ENCODE measurements around the gene MICAL3.
"Not testable (repeated sequence)": the region's sequence is repeated elsewhere in the genome, so short reads cannot be mapped to it uniquely, and the experiment has no call there.

The MICAL3 gene

DNA sequence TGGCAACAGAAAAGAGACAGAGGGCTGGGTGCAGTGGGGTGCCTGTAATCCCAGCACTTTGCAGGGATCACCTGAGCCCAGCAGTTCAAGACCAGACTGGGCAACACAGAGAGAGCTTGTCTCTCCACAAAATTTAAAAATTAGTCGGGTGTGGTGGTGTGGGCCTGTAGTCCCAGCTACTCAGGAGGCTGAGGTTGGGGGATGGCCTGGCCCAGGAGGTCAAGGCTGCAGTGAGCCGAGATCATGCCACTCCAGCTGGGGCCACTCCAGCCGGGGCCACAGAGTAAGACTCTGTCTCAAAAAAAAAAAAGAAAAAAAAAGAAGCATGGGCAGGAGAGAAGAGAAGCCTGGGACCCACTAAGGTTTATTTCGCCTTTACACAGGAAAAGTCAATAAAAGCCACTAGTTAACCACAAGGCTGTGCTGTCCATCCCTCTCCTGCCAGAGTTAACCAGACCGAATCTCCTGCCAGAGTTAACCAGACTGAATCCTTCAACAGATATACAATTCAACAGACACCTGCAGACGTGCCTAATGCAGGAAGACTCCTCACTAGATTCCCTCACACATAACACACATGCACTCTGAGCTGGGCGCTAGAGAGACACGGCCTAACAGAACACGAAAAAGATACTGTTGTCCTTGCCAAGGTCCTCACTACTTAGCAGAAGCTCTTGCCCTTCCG lies 29.8 kb downstream of the MICAL3 start:
- FAIRE-seq = no peak

DNA sequence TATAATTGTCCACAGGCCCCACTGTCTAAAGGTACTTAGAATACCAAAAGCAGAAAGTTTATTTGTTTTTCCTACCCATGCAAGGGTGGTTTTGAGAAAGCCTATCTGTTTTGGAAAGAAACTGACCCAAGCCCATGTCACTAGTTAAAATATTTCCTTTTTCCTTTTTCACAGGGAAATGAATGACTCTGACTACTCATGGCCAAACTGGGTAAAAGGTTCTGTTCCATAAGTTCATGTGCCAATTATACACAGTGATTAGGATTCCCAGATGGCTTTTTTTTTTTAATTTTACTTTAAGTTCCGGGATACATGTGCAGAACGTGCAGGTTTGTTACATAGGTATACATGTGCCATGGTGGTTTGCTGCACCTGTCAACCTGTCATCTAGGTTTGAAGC lies 31.4 kb downstream of the MICAL3 start:
- FAIRE-seq = not testable (repeated sequence)

DNA sequence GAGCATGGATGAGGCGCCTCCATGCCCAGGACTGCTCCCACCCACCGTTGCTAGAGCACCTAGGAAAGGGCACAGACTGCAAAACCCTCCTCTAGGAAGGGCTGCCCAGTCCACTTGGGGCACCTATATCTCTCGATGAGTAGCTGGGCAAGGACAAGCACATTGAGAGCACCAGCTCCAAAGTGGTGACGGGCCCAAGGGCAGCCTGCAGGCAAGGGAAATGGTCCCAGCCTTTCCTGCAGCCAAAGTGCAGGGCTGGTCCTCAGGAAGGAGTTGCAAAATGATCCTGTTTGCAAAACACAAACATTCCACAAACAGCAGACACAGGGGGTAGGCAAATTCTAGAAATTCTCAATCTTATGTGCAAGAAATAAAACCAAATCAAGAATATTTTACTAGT lies 32.4 kb downstream of the MICAL3 start:
- not testable (repeated sequence) for FAIRE-seq

DNA sequence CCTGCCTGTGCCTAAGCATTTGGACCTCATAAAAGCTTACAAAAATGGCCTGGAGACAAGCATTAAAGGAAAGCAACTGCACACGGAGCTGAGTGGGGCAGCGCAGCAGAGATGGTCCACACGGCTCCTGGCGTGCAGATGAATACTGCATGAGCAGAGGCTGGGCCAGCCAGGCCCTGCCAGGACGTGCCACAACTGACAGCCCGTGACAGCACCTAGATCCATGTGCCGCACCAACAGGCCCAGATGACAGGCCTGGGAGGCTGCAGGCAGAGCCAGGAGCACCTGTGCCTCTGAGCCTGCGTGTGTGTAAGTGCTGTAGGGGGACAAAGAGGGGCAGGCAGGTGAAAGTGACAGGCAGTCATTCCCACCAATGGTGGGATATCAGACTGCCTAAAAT lies 33.4 kb downstream of the MICAL3 start:
- FAIRE-seq = no peak

DNA sequence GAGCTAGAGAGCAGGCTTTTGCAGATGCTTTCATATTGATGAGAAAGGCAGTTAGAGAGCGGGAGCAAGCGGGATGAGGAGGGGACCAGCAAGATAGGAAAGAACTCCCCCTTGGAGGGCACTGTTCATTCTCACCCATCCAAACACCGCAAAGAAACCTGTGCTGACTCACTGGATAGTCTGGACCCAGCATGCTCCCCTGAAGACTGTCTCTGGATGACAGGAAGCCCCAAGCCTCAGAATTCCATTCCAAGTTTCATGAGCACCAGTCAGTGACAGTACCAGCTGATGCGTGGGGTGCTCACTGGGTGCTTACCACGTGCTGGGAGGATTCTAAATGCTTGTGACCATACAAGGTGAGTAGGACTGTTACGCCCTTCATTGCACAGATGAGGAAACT lies 34.2 kb downstream of the MICAL3 start:
- no peak for FAIRE-seq

DNA sequence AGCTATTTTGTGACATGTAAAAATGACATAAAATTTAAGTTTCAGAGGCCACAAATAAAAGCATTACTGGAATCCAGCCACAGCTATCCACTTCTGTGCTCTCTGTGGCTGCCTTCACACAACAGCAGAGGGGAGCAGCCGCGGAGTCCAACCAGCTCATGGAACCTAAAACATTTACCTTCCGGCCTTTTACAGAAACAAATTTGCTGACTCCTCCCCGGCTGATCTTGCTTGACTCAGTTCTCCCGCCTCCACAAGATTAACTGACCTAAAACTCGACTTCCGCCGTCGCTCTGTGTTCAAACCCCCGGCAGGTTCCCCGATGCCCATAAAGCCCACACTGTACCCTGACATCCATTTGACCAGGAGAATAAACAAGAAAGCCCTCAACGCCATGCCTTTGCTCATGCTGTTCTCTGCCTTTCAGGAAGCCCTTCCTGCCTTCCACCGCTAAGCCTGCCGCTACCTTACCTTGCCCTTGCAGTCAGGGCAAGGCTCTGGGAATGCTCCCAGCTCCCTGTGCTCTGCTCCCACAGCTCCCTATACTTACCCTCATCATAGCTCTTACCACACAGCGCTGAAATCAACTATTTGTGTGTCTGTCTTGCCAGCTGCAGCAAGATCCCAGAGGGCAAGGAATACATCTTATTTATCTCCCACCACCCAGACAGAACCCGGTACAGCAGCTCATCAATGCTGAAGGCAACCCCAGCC lies 35.4 kb downstream of the MICAL3 start:
- FAIRE-seq = no peak

DNA sequence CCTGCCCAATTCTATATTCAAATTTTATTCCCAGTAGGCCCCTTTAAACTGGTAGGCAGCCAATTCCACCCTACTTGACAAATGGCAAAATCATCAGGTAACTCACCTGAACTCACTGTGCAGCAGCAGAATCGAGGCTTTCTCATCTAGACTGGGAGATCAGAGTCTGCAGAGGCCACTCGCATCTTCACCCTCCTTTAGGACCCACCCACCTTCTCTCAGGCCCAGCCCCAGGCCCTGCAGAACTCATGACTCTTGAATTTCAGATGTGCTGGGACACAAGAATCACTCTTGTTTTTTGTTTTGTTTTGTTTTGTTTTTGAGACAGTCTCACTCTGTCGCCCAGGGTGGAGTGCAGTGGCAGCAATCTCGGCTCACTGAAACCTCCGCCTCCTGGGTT lies 38.8 kb downstream of the MICAL3 start:
- FAIRE-seq = no peak

DNA sequence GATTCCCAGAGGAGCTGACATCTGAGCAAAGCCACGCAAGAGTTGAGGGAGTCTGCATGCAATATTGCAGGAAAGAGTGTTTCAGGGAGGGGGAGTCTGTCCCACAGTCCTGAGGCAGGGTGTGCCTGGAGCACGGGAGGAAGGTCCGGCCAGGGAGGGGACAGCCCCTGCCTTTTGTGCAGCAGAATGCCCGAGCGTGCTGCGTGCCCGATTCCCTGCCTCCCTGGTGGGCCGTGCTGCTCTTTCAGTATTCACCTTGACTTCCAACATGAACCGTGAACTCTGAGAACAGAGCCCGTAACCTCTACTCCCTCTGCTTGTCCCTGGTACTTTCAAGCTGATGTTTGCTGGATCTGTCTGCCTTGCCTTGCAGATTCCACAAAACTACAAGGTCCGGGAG lies 39.3 kb downstream of the MICAL3 start:
- FAIRE-seq = not testable (repeated sequence)

DNA sequence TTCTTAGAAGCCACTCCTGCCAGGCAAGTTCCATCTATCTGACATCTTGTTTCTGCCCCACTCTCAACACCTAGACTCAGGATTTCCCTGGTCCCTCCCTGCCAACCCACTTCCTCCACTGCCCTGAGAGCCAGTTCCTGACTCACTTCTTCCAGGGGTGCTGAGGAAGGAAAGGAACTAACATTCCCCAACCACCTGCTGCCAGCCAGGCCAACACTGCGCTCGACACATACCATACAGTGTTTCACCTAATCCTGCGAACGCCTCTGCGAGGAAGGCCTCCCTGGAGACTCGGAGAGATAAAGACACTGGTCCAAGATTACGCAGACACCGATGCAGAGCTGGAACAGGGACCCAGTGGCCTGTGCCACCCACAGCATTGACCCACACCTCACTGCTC lies 40.2 kb downstream of the MICAL3 start:
- FAIRE-seq = no peak

DNA sequence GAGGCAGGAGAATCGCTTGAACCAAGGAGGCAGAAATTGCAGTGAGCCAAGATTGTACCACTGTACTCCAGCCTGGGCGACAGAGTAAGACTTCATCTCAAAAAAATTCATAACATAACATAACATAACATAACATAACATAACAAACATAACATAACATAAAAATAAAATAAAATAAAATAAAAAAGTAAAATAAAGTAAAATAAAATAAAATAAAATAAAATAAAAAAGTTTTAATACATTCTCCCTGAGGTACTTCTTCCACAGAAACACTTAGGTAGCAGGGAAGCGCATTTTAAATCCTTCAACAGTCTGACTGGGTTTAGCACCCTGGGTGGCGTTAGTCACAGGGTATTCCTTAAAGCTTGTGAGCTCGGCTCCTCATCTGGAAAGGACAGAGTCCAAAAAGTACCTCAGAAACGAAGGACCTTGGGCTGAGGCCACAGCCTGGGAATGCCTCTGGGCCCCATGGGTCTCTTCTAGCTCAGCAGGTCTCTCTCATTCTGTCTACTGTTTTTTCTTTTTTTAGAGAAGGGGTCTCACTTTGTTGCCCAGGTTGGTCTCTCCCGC lies 41.7 kb downstream of the MICAL3 start:
- FAIRE-seq = no peak

DNA sequence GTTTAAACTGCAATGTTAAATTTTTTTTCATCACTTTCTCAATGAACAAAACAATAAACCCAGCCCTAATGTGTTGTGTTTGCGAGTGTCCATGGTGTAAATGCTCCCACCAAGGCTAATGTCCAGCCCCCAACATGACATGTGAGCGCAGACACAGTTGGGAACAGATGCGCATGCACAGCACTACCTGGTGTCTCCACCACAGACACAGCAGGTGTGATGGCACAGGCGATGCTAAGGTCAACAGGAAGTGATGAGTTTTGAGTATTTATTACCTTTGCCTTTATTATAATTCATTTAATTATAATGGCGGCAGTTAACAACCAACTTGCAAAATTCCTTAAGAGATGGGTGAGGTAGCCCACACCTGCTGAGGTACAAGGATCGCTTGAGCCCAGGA lies 42.9 kb downstream of the MICAL3 start:
- FAIRE-seq = no peak

DNA sequence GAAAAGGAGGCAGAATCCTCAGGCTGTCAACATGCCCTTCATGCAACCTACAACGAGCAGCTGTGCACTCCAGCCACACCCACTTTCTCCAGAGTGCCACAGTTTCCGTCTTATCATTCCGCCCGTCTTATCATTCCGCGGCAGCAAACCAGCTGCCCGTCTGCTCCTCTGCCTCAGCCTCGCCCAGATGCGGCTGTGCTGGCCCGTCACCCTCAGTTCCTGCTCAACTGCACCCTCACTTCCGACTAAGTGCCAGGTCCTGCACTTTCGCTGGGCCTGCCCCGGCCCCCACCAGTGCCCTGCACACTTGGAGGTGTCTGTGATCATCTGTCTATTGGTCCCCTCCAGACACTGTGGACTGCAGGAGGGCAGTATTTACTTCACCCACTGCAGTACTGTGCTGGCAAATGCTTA lies 43.7 kb downstream of the MICAL3 start:
- FAIRE-seq = no peak

DNA sequence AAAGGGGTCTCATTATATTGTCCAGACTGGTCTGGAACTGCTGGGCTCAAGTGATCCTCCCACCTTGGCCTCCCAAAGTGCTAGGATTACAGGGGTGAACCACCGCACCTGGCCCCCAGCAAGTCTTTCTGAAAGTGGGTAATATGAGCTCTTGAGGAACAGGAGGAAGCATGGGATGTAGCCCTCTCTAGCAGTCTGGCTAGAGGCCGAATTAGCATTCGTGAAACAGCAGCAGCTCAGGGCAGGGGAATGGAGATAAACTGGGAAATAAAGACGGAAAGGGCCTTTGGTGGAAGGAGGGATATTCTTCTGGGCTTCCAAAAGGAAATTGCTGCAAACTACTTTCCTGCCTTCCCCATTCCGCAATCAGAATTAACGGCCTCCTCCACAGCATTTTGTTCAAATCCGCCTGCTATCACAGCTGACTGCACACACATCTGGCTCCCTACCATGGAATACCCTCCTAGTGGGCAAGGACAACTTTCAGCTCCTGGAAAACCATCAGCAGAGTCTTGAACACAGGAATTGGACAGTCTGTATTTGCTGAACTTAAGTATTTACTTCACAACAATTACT lies 44.3 kb downstream of the MICAL3 start:
- no peak for FAIRE-seq

DNA sequence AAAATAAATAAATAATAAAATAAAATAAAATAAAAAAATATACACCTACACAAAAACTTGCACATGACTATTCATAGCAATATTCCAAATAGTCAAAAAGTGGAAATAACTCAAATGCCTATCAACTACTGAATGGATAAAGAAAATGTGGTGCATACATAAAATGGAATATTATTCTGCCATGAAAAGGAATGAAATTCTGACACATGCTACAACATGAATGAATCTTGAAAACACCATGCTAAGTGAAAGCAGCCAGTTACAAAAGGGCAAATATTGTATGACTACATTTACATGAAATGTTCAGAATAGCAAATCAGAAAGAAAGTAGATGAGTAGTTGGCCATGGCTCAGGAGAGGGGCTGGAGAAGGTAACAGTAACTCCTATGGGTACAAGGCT lies 46.3 kb downstream of the MICAL3 start:
- FAIRE-seq = no peak

DNA sequence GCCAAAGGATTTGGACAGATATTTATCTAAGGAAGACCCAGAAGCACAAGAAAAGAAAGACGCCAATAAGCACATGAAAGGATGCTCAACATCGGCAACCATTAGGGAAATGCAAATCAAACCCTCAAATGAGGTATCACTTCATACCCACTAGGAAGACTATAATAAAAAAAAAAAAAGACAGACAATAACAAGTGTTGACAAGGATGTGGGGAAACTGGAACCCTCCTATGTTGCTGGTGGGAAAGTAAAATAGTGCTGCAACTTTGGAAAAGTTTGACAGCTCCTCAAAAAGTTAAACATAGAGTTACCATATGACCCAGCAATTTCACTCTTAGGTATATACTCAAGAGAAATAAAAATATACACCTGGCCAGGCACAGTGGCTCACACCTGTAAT lies 47.0 kb downstream of the MICAL3 start:
- no peak for FAIRE-seq

DNA sequence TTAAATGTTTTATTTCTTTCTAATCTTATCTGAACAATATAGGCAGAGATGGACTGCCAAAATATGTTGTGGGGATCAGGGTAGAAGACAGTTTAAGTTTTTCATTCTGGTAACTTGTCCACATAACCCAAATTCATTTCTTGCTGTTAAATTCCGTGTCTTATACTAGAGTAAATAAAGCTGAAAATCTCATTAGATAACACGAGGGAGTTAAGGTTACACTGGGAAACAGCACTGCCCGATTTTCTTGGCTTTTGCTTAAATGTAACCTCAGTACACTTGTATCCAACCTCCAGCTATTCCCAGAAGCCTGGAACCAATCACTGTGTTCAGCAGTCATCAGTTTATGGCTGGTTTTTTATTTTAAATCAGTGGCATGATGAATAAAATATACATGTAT lies 48.2 kb downstream of the MICAL3 start:
- FAIRE-seq = no peak

DNA sequence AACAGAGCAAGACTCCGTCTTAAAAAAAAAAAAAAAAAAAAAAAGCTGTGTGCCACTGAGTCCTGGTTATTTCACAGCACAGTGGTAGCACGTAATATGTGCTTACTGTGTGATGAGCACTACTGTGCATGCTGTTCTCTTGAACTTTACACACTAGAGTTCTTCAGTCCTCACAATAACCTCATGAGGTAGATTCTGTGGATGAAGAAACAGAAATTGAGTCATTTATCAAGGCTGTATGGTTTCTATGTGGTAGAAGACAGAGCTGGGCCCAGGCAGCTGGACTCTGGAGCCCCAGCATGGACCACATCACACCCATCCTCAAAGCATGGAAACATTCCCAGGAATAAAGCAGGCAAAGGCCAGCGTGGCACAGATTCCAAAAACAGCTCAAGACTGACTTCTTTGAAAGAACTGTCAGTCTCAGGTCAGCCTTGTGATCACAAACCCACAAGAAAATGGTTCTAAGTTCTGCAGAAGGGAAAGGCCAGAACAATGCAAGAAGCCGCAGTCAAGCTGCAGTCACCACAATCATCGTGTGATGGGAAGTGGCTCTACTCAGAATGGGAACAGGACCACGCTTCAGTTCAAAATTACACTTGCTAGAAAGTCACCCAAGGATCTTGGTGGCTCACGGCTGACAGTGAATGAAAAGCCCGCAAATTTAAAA lies 49.5 kb downstream of the MICAL3 start:
- no peak for FAIRE-seq

DNA sequence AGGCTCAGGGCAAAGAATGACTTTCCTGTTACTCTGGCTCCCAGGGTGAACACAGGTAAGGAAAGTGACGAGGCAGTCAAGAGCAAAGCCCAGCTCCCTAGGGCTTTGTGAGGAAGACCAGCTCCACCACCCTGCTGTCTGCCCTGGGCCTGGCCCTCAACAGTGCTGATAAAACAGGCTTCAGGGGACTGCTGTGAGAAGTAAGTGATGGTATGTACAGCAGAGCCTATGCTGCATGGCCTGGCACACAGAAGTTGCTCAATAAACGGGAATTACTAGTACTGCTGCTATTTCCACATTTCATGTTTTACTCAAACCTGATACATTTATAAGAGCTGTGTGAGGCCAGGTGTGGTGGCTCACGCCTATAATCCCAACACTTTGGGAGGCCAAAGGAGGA lies 50.3 kb downstream of the MICAL3 start:
- FAIRE-seq = no peak

DNA sequence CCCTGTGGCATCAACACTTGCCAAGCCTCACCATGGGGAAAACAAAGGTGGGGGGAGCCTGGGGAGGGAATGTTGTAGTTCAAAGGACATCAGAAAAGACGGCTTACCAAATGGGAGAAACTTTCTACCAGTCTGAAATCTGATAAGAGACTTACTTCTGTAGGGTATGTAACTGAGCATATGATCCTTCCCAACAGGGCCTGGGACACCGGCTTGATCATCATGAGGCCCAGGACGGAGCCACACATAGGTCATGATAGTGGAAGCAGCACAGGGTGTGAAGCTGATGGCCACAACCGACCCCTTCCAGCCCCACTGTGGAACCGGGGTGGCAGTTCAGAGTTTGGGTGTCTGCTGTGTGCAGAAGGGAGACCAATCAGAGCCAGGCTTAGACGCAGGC lies 51.1 kb downstream of the MICAL3 start:
- no peak for FAIRE-seq

DNA sequence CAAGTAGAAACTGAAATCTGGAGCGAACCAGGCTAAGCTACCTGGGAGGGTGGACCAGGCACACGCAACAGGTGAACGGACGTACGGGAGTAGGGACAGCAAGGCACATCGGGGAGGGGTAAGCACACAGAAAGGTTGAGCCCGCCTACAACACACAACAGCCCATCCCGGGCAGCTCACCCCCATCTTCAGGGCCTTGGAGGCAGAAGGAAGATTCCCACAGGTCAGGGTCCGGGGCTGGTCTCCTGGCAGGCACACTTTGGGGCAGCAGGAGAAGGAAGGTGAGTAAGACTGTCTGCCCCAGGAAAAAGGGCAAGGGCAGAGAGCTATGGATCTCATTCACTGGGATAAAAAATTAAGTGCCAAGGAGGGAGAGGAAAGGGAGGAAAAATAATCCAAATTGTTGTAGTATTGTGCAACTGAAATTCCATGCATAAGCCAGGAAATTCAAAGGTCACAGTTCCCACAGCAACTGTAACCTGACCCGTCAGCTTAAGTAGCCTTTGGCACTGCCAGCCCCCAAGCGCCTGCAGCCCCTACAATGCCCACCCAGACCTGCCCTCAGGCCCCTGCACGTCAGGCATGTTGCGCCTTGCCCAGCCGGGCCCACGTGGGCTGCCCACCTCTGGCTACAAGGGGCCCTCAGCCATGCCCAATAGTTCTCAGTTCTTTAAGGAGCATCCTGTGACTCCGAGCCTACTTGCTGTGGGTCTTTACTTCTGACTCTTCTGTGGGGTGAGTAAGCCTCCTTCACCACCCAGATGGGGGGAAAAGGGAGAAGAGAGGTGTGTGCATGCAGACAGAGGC lies 51.8 kb downstream of the MICAL3 start:
- no peak for FAIRE-seq

DNA sequence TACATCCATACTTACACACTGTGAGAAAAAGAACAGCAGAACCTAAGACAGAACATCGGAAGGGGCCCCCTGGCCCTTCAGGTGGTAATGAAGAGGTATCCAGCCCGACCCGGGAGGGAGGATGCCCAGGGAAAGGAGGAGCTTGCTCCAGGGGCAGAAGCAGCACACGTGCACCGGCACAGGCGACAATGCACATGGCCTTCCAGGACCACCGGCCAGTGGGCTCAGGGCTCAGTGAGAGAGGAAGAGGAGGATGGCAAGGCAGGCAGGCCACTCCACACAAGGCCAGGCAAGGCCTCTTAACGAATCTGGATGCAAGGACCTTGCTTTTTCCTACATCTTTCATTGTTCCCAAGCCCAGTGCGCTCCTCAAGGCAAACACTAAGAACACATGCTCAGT lies 52.6 kb downstream of the MICAL3 start:
- FAIRE-seq = no peak

DNA sequence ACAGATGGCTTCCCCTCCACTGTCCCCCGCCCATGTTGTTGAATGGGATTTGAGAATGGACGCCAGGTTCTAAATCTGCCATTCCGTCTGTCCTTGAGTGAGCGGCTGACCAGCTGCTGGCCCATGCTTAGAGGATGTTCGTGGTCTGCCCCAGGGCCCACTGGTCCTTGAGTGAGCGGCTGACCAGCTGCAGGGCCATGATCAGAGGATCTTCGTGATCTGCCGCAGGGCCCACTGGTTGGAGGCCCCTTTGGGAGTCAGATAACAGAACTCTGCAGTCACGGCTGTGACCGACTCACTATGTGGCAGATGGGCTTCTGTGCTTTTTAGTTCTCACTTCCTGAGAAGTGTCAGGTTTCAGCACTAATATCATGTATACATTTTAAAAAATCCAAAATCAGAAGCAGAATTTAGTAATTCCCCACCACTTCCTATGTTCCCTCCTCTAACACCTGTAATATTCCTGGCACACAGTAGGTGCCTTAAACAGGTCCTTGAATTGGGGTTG lies 54.1 kb downstream of the MICAL3 start:
- no peak for FAIRE-seq
